ENCODE results near the gene CDK17.
A peak's percentile ranks its signal among the peaks of the same experiment; 100 is the strongest.
"Not testable (repeated sequence)": the region's sequence is repeated elsewhere in the genome, so short reads cannot be mapped to it uniquely, and the experiment has no call there.

CDK17 gene

GRCh38 chr12:96399919-96400630 lies at the start of gene CDK17:
Gene CDK17 (minus strand): TSS chr12:96400439. CDS start chr12:96334836, 65,603 bp downstream.
- peak; percentile 91 for DNase-seq

DNA sequence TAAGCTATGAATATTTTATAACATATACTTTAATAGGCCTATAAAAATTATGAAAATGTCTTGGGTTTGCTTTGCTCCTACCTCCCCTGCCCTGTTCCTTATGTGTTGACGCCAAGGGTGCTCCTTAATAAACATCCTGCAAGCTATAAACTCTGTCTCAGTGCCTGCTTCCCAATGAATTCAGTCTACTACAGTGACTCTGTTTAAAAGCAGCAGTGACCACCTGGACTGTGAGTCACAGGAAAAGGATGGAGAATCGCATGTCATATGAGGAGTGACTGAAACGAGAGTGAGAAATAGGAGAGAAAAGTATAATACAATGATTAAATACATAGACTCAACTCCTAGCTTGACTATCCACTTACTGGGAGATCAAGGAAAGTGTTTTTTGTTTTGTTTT lies 48.1 kb upstream of the CDK17 start:
- DNase-seq: no peak

DNA sequence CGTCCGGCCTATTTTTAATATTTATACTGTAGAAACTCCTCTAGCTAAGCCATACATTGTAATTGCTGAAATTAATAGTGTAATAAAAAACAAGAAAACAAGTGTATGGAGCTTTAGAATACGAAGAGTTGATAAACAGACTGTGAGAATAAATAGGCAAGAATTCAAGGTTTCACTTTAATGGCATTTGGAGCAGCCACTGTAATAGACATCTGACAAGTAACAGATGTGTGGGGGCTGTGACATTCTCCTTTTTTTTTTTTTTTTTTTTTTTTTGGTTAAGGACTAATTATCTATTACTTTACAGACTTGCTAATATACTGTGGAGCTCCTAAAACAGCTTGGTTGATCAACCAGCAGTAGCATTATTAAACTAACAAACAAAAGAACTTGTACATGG lies 47.0 kb upstream of the CDK17 start:
- no peak for DNase-seq

GRCh38 chr12:96445691-96446583 lies 45.7 kb upstream of the CDK17 start:
- DNase-seq: no peak

DNA sequence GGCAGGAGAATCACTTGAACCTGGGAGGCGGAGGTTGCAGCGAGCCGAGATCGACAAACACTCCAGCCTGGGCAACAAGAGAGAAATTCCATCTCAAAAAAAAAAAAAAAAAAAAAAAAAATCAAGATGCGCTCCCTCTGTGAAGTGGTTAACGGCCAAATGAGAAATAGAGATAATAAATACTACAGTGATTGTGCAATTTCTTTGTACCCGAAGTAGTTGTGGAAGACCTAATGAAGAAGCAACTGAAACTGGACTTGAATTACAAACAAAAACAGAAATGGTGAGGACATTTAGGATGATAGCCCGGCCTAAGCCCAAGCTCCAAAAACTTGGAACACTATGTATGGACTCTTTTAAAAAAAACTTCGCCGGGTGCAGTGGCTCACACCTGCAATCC lies 44.2 kb upstream of the CDK17 start:
- no peak for DNase-seq

DNA sequence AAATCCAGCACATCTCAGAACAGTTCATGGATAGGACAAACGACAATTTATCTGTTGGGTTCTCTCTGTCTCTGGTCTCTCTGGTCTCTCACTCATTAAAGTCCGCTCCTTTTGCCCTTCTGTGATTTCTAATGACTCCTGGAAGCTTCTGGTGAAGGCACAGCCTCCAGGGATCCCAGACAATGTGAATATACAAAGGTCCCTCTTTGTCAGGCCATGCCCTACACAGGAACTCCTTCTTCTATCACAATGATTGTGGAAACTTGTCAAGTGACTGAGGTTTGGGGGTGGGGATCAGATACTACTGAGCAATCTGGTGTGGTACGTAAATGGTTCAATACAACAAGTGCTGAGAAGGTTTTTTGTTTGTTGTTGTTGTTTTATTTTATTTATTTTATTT lies 42.7 kb upstream of the CDK17 start:
- no peak for DNase-seq

DNA sequence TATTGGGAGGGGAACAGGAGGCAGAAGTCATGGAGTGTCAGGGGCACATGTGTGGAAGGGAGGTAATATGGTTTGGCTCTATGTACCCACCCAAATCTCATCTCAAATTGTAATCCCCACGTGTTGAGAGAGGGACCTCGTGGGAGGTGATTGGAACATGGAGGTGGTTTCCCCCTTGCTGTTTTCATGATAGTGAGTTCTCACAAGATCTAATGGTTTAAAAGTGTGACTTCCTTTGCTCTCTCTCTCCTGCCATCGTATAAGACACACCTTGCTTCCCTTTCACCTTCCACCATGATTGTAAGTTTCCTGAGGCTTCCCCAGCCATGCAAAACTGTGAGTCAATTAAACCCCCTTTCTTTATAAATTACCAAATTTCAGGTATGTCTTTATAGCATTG lies 41.6 kb upstream of the CDK17 start:
- DNase-seq: no peak

DNA sequence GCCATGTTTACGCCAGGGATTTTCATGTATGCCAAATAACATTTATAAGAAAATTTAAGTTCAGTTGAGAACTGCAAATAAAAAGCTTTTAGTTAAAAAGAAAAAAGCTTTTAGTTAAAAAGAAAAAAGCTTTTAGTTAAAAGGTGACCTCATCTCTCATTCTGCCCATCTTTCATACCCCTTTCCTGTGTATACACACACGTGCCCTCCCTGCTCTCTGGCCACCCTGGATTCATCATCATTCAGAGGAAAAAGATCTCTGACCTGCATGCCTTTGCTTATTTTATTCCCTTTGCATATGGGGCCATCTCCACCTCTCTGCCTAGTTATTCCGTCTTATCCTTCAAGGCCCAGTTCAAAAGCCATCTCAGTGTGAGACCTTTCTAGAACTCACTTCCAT lies 38.1 kb upstream of the CDK17 start:
- DNase-seq: no peak

DNA sequence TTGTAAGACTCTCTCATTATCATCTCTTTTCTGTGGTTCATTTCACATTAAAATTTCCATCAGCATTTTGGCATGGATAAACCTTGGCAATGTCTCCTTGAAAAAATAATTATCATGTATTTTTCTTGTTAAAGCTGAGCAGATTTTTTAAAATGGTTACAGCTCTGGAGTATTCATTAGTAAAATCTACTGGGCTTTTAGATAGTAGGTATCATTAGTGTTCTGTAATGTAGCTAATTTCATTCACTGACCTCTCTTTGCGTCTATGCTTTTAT lies 36.9 kb upstream of the CDK17 start:
- DNase-seq: no peak

- DNase-seq: no peak
These were observed 36.3 kb upstream of the CDK17 start for GRCh38 chr12:96436366-96437170.

GRCh38 chr12:96434107-96434506 lies 33.9 kb upstream of the CDK17 start:
- no peak for DNase-seq

- not testable (repeated sequence) for DNase-seq
These were observed 32.5 kb upstream of the CDK17 start for GRCh38 chr12:96432496-96433321.

GRCh38 chr12:96431067-96431466 lies 30.8 kb upstream of the CDK17 start:
- no peak for DNase-seq

DNA sequence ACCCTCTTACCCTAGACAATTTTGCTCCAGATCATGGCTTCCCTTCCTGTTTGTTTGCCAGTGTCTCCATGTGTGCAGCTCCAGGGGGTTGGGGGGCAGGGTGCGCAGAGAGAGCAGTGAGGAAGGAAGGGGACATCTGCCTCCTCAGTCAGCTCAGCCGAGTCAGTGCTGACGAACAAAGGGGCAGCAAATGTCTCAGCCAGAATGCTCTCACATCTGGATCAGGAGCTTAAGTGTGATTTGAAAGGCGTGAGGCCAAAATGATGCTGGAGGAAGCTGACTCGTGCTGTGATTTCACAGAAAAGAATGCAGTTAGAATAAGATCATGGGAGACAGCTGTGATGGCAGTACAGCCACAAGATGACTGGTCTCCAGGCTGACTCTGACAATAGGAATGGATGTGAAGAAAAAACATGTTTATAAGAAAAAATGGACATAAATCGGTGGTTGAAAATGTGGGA lies 27.1 kb upstream of the CDK17 start:
- DNase-seq: no peak

GRCh38 chr12:96425951-96426350 lies 25.7 kb upstream of the CDK17 start:
- DNase-seq: no peak

DNA sequence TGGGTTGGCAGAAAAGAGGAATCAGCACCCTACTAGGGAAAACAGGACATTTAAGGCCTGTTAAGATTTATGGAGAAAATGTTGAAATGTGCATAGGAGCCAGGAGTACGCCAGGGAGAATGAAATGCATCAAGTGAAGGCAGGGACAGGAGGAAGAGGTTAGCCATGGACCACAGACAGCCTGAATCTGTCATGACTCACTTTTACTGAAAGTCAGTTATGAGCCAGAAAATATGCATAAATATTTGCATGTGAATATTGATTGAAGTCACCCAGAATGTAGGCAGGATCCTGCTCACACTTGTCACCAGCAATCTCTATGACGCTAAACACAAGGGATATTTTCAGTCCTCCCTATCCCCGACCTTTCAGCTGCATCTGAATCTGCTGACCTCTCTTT lies 25.1 kb upstream of the CDK17 start:
- DNase-seq: no peak

- DNase-seq: no peak
These were observed 24.4 kb upstream of the CDK17 start for GRCh38 chr12:96424601-96425000.

GRCh38 chr12:96422192-96422591 lies 22.0 kb upstream of the CDK17 start:
- DNase-seq: no peak

DNA sequence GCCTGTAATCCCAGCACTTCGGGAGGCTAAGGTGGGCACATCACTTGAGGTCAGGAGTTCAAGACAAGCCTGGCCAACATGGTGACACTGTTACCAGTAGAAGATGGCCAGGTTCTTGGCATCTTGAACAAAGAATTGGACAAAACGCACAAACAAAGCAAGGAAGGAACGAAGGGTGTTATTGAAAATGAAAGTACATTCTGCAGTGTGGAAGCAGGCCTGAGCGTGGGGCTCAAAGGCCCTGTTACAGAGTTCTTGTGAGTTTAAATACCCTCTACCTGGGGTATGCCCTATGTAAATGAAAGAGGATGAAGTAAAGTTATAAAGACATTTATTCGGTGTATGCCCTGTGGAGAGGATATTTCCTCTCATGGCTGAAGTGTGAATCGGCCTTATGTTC lies 20.8 kb upstream of the CDK17 start:
- no peak for DNase-seq

DNA sequence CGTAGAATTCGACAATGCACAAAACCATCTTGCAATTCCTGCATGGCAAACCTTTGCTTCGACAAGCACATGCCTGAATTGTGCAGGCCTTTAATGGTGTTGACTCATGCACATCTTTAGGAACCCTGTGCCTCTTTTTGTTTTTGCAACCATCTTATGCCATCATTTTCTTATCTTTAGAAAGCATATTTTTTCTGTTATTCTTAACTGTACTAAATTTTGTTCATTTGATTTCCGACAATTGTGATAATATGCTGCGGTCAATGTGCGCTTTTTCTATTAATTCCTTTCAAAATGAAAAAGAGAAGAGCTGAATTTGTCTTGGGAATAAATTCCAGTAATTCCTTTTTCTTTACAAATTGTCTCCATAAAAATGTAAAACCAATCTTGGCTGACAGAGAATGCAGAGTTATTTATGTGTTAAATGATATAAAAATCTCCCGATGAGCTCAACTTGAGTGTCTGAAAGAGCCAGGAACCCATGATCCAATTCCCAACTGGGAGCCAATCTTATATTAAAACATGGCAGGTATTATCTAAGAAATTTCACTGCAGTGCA lies 20.1 kb upstream of the CDK17 start:
- DNase-seq: no peak

- peak; percentile 29 for DNase-seq
These were observed 19.5 kb upstream of the CDK17 start for GRCh38 chr12:96419576-96420276.

- not testable (repeated sequence) for DNase-seq
These were observed 17.4 kb upstream of the CDK17 start for GRCh38 chr12:96417688-96418087.

Measured in RPMI8226 (cell line).